ENCODE results near the gene GPATCH2. TPM values are rescaled to one million over a fixed set of nuclear protein-coding genes. Genes with fewer than 3 reads are reported as not detected.
"Not testable (repeated sequence)": the region's sequence is repeated elsewhere in the genome, so short reads cannot be mapped to it uniquely, and the experiment has no call there.

The GPATCH2 gene
- total RNA-seq, 2 donors from 2014 or later: 21.2 to 23.2 TPM

GRCh38 chr1:217388522-217389065 lies 242.3 kb downstream of the GPATCH2 start:
- peaks cover 34% of the 10 kb centered on the region for H3K27me3 Mint-ChIP-seq (ENCODE audit: insufficient read depth)
- H3K27ac Mint-ChIP-seq: no peak overlapping the region
- Histone ChIP-seq H3K4me3 (ENCODE audit: low read length) (no peak overlapping the region), H3K9me3 (ENCODE audit: control insufficient read depth, low read length) (no peaks in the 10 kb centered on the region), H3K27me3 (ENCODE audit: control insufficient read depth, insufficient read depth, low read length, poor library complexity, severe bottlenecking) (peaks cover 4% of the 10 kb centered on the region), H3K9ac (ENCODE audit: extremely low read depth, low read length, poor library complexity, severe bottlenecking) (no peak overlapping the region), H3K27ac (ENCODE audit: low read depth, low read length) (no peak overlapping the region), H3K4me1 (ENCODE audit: control insufficient read depth, insufficient read depth, low read length) (no peaks in the 10 kb centered on the region), H3K36me3 (ENCODE audit: control insufficient read depth, insufficient read depth, low read length) (no peaks in the 10 kb centered on the region)
- 91 to 100% methylated on average over 4 to 9 of the region's 9 CpGs for WGBS, 2 experiments (ENCODE audit: insufficient coverage in 1 of 2, insufficient read length in 1 of 2)
- no peak for TF ChIP-seq CTCF (conservative IDR thresholded peaks at IDR 0.05)
- no peaks in the 10 kb centered on the region for H3K36me3 Mint-ChIP-seq (ENCODE audit: low read depth)
- H3K4me1 Mint-ChIP-seq: no peaks in the 10 kb centered on the region
- H3K4me3 Mint-ChIP-seq: no peak overlapping the region
- DNase-seq: no peak
- H3K9me3 Mint-ChIP-seq: peaks cover 3% of the 10 kb centered on the region

GRCh38 chr1:217381773-217382172 lies 249.1 kb downstream of the GPATCH2 start:
- not testable (repeated sequence) for H3K36me3 Mint-ChIP-seq (ENCODE audit: low read depth); DNase-seq; H3K36me3 ChIP-seq (ENCODE audit: control insufficient read depth, insufficient read depth, low read length); H3K27ac ChIP-seq (ENCODE audit: low read depth, low read length); H3K9ac ChIP-seq (ENCODE audit: extremely low read depth, low read length, poor library complexity, severe bottlenecking); H3K4me3 Mint-ChIP-seq; H3K4me1 ChIP-seq (ENCODE audit: control insufficient read depth, insufficient read depth, low read length); H3K4me1 Mint-ChIP-seq; H3K27me3 ChIP-seq (ENCODE audit: control insufficient read depth, insufficient read depth, low read length, poor library complexity, severe bottlenecking); H3K4me3 ChIP-seq (ENCODE audit: low read length); H3K27ac Mint-ChIP-seq
- Mint-ChIP-seq H3K27me3 (ENCODE audit: insufficient read depth) (peaks cover 70% of the 10 kb centered on the region), H3K9me3 (peaks cover 33% of the 10 kb centered on the region)
- peaks cover 18% of the 10 kb centered on the region for H3K9me3 ChIP-seq (ENCODE audit: control insufficient read depth, low read length)
- WGBS, 2 experiments (ENCODE audit: insufficient coverage in 1 of 2, insufficient read length in 1 of 2): 25 to 29% methylated on average over 2 of the region's 2 CpGs

- not testable (repeated sequence) for H3K36me3 Mint-ChIP-seq (ENCODE audit: low read depth); H3K4me3 ChIP-seq (ENCODE audit: low read length); H3K36me3 ChIP-seq (ENCODE audit: control insufficient read depth, insufficient read depth, low read length); H3K4me1 ChIP-seq (ENCODE audit: control insufficient read depth, insufficient read depth, low read length); H3K27ac ChIP-seq (ENCODE audit: low read depth, low read length); H3K9ac ChIP-seq (ENCODE audit: extremely low read depth, low read length, poor library complexity, severe bottlenecking); DNase-seq; H3K4me3 Mint-ChIP-seq; H3K27me3 ChIP-seq (ENCODE audit: control insufficient read depth, insufficient read depth, low read length, poor library complexity, severe bottlenecking); H3K4me1 Mint-ChIP-seq; H3K27ac Mint-ChIP-seq
- Mint-ChIP-seq H3K9me3 (peaks cover 36% of the 10 kb centered on the region), H3K27me3 (ENCODE audit: insufficient read depth) (peaks cover 66% of the 10 kb centered on the region)
- 69 to 73% methylated on average over 4 to 5 of the region's 5 CpGs for WGBS, 2 experiments (ENCODE audit: insufficient coverage in 1 of 2, insufficient read length in 1 of 2)
- peaks cover 18% of the 10 kb centered on the region for H3K9me3 ChIP-seq (ENCODE audit: control insufficient read depth, low read length)
Observed at GRCh38 chr1:217379804-217380203, 251.1 kb downstream of the GPATCH2 start.

GRCh38 chr1:217379336-217379735 lies 251.6 kb downstream of the GPATCH2 start:
- peaks cover 20% of the 10 kb centered on the region for H3K9me3 ChIP-seq (ENCODE audit: control insufficient read depth, low read length)
- H3K36me3 ChIP-seq (ENCODE audit: control insufficient read depth, insufficient read depth, low read length): no peaks in the 10 kb centered on the region
- H3K9ac ChIP-seq (ENCODE audit: extremely low read depth, low read length, poor library complexity, severe bottlenecking): no peak overlapping the region
- peaks cover 66% of the 10 kb centered on the region for H3K27me3 Mint-ChIP-seq (ENCODE audit: insufficient read depth)
- no peak for DNase-seq
- H3K9me3 Mint-ChIP-seq: peaks cover 36% of the 10 kb centered on the region
- H3K4me1 Mint-ChIP-seq: peaks cover 10% of the 10 kb centered on the region
- H3K4me1 ChIP-seq (ENCODE audit: control insufficient read depth, insufficient read depth, low read length): no peaks in the 10 kb centered on the region
- no peak overlapping the region for H3K4me3 Mint-ChIP-seq
- no peak overlapping the region for H3K27ac Mint-ChIP-seq
- no peaks in the 10 kb centered on the region for H3K36me3 Mint-ChIP-seq (ENCODE audit: low read depth)
- TF ChIP-seq CTCF (conservative IDR thresholded peaks at IDR 0.05): no peak
- H3K27me3 ChIP-seq (ENCODE audit: control insufficient read depth, insufficient read depth, low read length, poor library complexity, severe bottlenecking): no peaks in the 10 kb centered on the region
- WGBS, 2 experiments (ENCODE audit: insufficient coverage in 1 of 2, insufficient read length in 1 of 2): 50 to 72% methylated on average over 2 to 4 of the region's 5 CpGs
- no peak overlapping the region for H3K27ac ChIP-seq (ENCODE audit: low read depth, low read length)
- H3K4me3 ChIP-seq (ENCODE audit: low read length): no peak overlapping the region

Other genes with a start within 250 kb of the GPATCH2 start
- 1 to 10 TPM in 1 of 2 donors, under 1 TPM in 1; 0.93 to 1.6 TPM for gene SPATA17, start 254 bp upstream of the GPATCH2 start, total RNA-seq

Data from endodermal cell (in vitro differentiated cells).